Measurements from ENCODE around the gene HTRA3.

DNA sequence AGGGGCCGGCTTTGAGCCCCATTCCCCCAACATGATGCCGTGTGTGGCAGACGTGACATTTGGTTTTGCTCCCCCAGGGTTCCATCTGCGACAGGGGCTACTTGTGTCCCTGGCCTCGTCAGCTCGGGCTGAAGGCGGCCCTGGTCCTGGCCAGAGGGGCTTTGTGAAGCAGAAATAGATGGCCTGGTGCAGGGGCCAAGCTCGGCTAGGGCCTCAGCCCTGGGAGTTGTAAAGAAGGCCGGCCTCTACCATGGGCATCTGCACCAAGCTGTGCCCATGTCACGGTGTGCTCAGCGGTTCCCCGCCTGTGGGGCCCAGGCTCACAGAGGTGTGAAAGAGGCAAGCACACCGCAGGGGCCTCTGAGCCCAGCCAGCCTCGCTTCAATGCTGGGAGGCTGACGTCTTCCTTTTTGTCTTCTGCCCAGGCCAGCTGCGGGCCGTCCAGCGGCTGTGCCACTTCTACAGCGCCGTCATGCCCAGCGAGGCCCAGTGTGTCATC is 38.0 kb upstream of the HTRA3 start:
- TF ChIP-seq CTCF (conservative IDR thresholded peaks at IDR 0.05; ENCODE audit: low read depth, low read length) (no peak), EZH2 (IDR thresholded peaks at IDR 0.05; ENCODE audit: borderline replicate concordance, low read depth, low read length, poor library complexity, severe bottlenecking) (no peak)
